Measurements from ENCODE around the gene TAF6L.

DNA sequence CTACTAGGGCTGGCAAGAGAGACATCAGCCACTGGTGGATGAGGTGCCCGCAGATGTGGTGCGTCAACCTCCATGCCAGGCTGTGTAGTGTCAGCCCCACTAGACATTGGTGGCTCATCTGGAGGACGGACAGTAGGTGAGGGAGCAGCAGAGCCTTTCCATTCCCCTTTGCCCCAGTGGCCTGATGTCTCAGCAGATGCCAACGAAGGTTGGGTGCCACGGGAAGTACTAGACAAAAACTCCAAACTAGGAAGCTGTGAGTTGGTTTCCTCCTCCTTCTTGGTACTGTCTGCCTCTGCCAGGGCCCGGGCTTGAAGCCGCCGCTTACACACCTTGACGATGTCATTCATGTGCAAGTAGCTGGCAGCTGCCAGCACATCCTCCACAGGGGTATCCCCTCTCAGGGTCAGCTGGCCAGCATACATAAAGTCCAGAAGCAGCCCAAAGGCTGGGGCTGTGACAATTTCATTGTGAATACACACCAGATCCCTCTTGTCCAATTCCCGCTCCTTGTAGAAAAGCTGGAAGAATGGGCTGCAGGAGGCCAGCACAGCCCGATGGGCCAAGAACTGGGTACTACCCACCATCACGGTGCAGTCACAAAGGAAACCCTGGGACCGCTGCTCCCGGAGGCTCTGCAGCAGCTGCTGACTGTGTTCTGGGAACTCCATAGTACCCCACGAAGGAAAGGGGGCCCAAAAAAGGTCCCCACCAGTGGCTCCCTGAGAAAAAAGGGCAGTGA, 18.0 kb upstream of the TAF6L start:
- TF ChIP-seq CTCF (IDR thresholded peaks at IDR 0.05 in 4 of 5, conservative IDR thresholded peaks at IDR 0.05 in 1 of 5) (no peak), POLR2A (IDR thresholded peaks at IDR 0.05) (no peak)
